ENCODE data around the gene SLC30A1. TPM values are rescaled to one million over a fixed set of nuclear protein-coding genes. Genes with fewer than 3 reads are reported as not detected.

SLC30A1 gene
- total and polyA plus RNA-seq, 2 donors, result 5.7 to 9.3 TPM

GRCh38 chr1:211611818-211612217 is 32.9 kb upstream of the SLC30A1 start:
- Histone ChIP-seq H3K36me3 (ENCODE audit: control insufficient read depth in 2 of 2, insufficient read depth in 2 of 2, low read length in 1 of 2) (no peaks in the 10 kb centered on the region), H3K4me3 (ENCODE audit: low read length in 2 of 2) (no peak overlapping the region), H3K4me1 (ENCODE audit: control insufficient read depth in 2 of 2, insufficient read depth in 2 of 2, low read length in 2 of 2) (peaks cover 0 to 8% of the 10 kb centered on the region in 2 donors), H3K27ac (ENCODE audit: low read depth in 1 of 2, low read length in 1 of 2) (no peak overlapping the region), H3K9me3 (ENCODE audit: control insufficient read depth in 2 of 2, insufficient read depth in 1 of 2, low read length in 1 of 2) (no peaks in the 10 kb centered on the region), H3K27me3 (ENCODE audit: control insufficient read depth in 2 of 2, insufficient read depth in 1 of 2, low read length in 1 of 2) (no peaks in the 10 kb centered on the region)
- no peak for DNase-seq (ENCODE audit: low read depth in 6 of 9, low spot score in 9 of 9)
- whole genome bisulfite sequencing, result 90% methylated on average over 4 of the region's 4 CpGs

- no peak for DNase-seq (ENCODE audit: low read depth in 6 of 9, low spot score in 9 of 9)
- peaks cover 0 to 12% of the 10 kb centered on the region in 2 donors for H3K4me1 ChIP-seq (ENCODE audit: control insufficient read depth in 2 of 2, insufficient read depth in 2 of 2, low read length in 2 of 2)
- no peaks in the 10 kb centered on the region for H3K27me3 ChIP-seq (ENCODE audit: control insufficient read depth in 2 of 2, insufficient read depth in 1 of 2, low read length in 1 of 2)
- no peaks in the 10 kb centered on the region for H3K36me3 ChIP-seq (ENCODE audit: control insufficient read depth in 2 of 2, insufficient read depth in 2 of 2, low read length in 1 of 2)
- 81% methylated on average over 9 of the region's 9 CpGs for WGBS
- no peak overlapping the region for H3K27ac ChIP-seq (ENCODE audit: low read depth in 1 of 2, low read length in 1 of 2)
- no peaks in the 10 kb centered on the region for H3K9me3 ChIP-seq (ENCODE audit: control insufficient read depth in 2 of 2, insufficient read depth in 1 of 2, low read length in 1 of 2)
- no peak overlapping the region for H3K4me3 ChIP-seq (ENCODE audit: low read length in 2 of 2)
These were observed 32.0 kb upstream of the SLC30A1 start for GRCh38 chr1:211610779-211611556.

- no peak for DNase-seq (ENCODE audit: low read depth in 6 of 9, low spot score in 9 of 9)
- Histone ChIP-seq H3K27me3 (ENCODE audit: control insufficient read depth in 2 of 2, insufficient read depth in 1 of 2, low read length in 1 of 2) (no peaks in the 10 kb centered on the region), H3K27ac (ENCODE audit: low read depth in 1 of 2, low read length in 1 of 2) (no peak overlapping the region), H3K36me3 (ENCODE audit: control insufficient read depth in 2 of 2, insufficient read depth in 2 of 2, low read length in 1 of 2) (no peaks in the 10 kb centered on the region), H3K4me3 (ENCODE audit: low read length in 2 of 2) (no peak overlapping the region), H3K4me1 (ENCODE audit: control insufficient read depth in 2 of 2, insufficient read depth in 2 of 2, low read length in 2 of 2) (peaks cover 0 to 12% of the 10 kb centered on the region in 2 donors), H3K9me3 (ENCODE audit: control insufficient read depth in 2 of 2, insufficient read depth in 1 of 2, low read length in 1 of 2) (no peaks in the 10 kb centered on the region)
- WGBS, result 95% methylated on average over 10 of the region's 10 CpGs
These were observed 30.4 kb upstream of the SLC30A1 start for GRCh38 chr1:211609120-211610024.

GRCh38 chr1:211607754-211608473 is 29.0 kb upstream of the SLC30A1 start:
- Histone ChIP-seq H3K36me3 (ENCODE audit: control insufficient read depth in 2 of 2, insufficient read depth in 2 of 2, low read length in 1 of 2) (no peaks in the 10 kb centered on the region), H3K9me3 (ENCODE audit: control insufficient read depth in 2 of 2, insufficient read depth in 1 of 2, low read length in 1 of 2) (no peaks in the 10 kb centered on the region), H3K4me3 (ENCODE audit: low read length in 2 of 2) (no peak overlapping the region), H3K27me3 (ENCODE audit: control insufficient read depth in 2 of 2, insufficient read depth in 1 of 2, low read length in 1 of 2) (no peaks in the 10 kb centered on the region), H3K27ac (ENCODE audit: low read depth in 1 of 2, low read length in 1 of 2) (no peak overlapping the region), H3K4me1 (ENCODE audit: control insufficient read depth in 2 of 2, insufficient read depth in 2 of 2, low read length in 2 of 2) (peaks cover 0 to 9% of the 10 kb centered on the region in 2 donors)
- DNase-seq (ENCODE audit: low read depth in 6 of 9, low spot score in 9 of 9), result no peak
- WGBS, result 90% methylated on average over 6 of the region's 6 CpGs

- H3K4me1 ChIP-seq (ENCODE audit: control insufficient read depth in 2 of 2, insufficient read depth in 2 of 2, low read length in 2 of 2), result peaks cover 0 to 9% of the 10 kb centered on the region in 2 donors
- 52% methylated on average over 12 of the region's 12 CpGs for WGBS
- H3K36me3 ChIP-seq (ENCODE audit: control insufficient read depth in 2 of 2, insufficient read depth in 2 of 2, low read length in 1 of 2), result no peaks in the 10 kb centered on the region
- DNase-seq (ENCODE audit: low read depth in 6 of 9, low spot score in 9 of 9), result peak in 4 of 9 donors; percentile 19 to 63 (median 30)
- no peaks in the 10 kb centered on the region for H3K27me3 ChIP-seq (ENCODE audit: control insufficient read depth in 2 of 2, insufficient read depth in 1 of 2, low read length in 1 of 2)
- H3K4me3 ChIP-seq (ENCODE audit: low read length in 2 of 2), result peak overlapping the region; percentile 1 to 22
- H3K9me3 ChIP-seq (ENCODE audit: control insufficient read depth in 2 of 2, insufficient read depth in 1 of 2, low read length in 1 of 2), result no peaks in the 10 kb centered on the region
- peak overlapping the region in 1 of 2 donors; percentile 3 for H3K27ac ChIP-seq (ENCODE audit: low read depth in 1 of 2, low read length in 1 of 2)
These were observed 28.2 kb upstream of the SLC30A1 start for GRCh38 chr1:211606914-211607753.

DNA sequence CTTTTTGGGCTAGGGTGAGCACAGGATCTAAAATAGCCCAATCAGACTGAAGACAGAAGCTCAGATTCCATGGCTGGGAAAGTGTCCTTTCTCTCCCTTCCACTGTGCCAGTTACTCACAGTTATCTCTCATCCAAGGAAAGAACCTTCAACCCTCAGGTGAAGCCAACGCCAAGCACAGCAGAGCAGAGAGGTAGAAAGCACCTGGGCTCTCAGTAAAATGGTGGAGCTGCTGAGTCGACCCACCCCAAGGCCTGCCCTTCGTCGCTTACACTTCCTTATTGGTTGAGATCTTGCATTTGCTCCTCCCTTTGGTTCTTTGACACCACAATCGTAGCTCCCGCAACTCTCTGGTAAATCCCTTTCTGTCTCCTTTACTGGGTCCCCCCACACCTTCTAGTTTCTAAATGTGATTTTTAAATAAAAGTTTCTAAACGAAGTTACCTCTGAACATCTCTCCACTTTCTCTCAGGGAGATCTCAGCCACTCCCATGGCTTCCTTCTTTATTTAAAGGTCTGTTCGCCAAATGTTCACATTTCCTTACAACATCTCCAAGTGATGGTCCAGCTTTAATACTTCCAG is 27.5 kb upstream of the SLC30A1 start:
- no peaks in the 10 kb centered on the region for H3K27me3 ChIP-seq (ENCODE audit: control insufficient read depth in 2 of 2, insufficient read depth in 1 of 2, low read length in 1 of 2)
- peaks cover 0 to 9% of the 10 kb centered on the region in 2 donors for H3K4me1 ChIP-seq (ENCODE audit: control insufficient read depth in 2 of 2, insufficient read depth in 2 of 2, low read length in 2 of 2)
- WGBS, result 77% methylated on average over 8 of the region's 8 CpGs
- H3K4me3 ChIP-seq (ENCODE audit: low read length in 2 of 2), result peak overlapping the region; percentile 1 to 22
- H3K27ac ChIP-seq (ENCODE audit: low read depth in 1 of 2, low read length in 1 of 2), result no peak overlapping the region
- no peak for DNase-seq (ENCODE audit: low read depth in 6 of 9, low spot score in 9 of 9)
- H3K36me3 ChIP-seq (ENCODE audit: control insufficient read depth in 2 of 2, insufficient read depth in 2 of 2, low read length in 1 of 2), result no peaks in the 10 kb centered on the region
- no peaks in the 10 kb centered on the region for H3K9me3 ChIP-seq (ENCODE audit: control insufficient read depth in 2 of 2, insufficient read depth in 1 of 2, low read length in 1 of 2)

- H3K36me3 ChIP-seq (ENCODE audit: control insufficient read depth in 2 of 2, insufficient read depth in 2 of 2, low read length in 1 of 2), result no peaks in the 10 kb centered on the region
- H3K4me3 ChIP-seq (ENCODE audit: low read length in 2 of 2), result peak overlapping the region in 1 of 2 donors; percentile 1
- 97% methylated on average over 11 of the region's 11 CpGs for WGBS
- no peak overlapping the region for H3K27ac ChIP-seq (ENCODE audit: low read depth in 1 of 2, low read length in 1 of 2)
- no peaks in the 10 kb centered on the region for H3K27me3 ChIP-seq (ENCODE audit: control insufficient read depth in 2 of 2, insufficient read depth in 1 of 2, low read length in 1 of 2)
- H3K9me3 ChIP-seq (ENCODE audit: control insufficient read depth in 2 of 2, insufficient read depth in 1 of 2, low read length in 1 of 2), result no peaks in the 10 kb centered on the region
- H3K4me1 ChIP-seq (ENCODE audit: control insufficient read depth in 2 of 2, insufficient read depth in 2 of 2, low read length in 2 of 2), result peaks cover 0 to 9% of the 10 kb centered on the region in 2 donors
- DNase-seq (ENCODE audit: low read depth in 6 of 9, low spot score in 9 of 9), result no peak
These were observed 26.8 kb upstream of the SLC30A1 start for GRCh38 chr1:211605603-211606331.
